GM12892 (cell line): Measurements from ENCODE around the gene PAX5.

Experiments used
- POLR2A ChIP-seq: IDR thresholded peaks from 2 replicates; pipeline ENCODE4 v1.6.1; 2011; ENCODE audit warnings: low read depth, low read length, control low read depth
- POLR2AphosphoS5 ChIP-seq: IDR thresholded peaks from 2 replicates; pipeline ENCODE4 v1.6.1; 2011; ENCODE audit warnings: low read depth, low read length, control low read depth
- TAF1 ChIP-seq: IDR thresholded peaks from 2 replicates; pipeline ENCODE4 v1.6.1; 2011; ENCODE audit warnings: low read depth, mild to moderate bottlenecking, control low read depth, low read length, borderline replicate concordance

GRCh38 chr9:36937346-36937745 lies 96.7 kb downstream of the PAX5 start:
- TF ChIP-seq POLR2AphosphoS5, result no peak
- TF ChIP-seq TAF1, result no peak
- TF ChIP-seq POLR2A, result 0 out of 2 replicates have a peak, but pooled peaks have one; percentile 11
